CD14-positive monocyte (primary cell): ENCODE results near the gene TOMM5. TPM values are rescaled to one million over a fixed set of nuclear protein-coding genes. Genes with fewer than 3 reads are reported as not detected.

Source experiments
- DNase-seq, 3 donors: peaks; one replicate each; pipeline ENCODE4 v3.0.0-alpha.2; 2011 to 2022
- H2AFZ ChIP-seq: 2 replicates; pipeline ENCODE4 v1.6.0; 2012; ENCODE audit warnings: mild to moderate bottlenecking, low read depth, low read length, inconsistent platforms; ENCODE audit not compliant: insufficient read depth, poor library complexity, severe bottlenecking
- H3K27ac ChIP-seq, 2 donors: 1 replicate in 1 of 2; 2 replicates in 1 of 2; pipeline ENCODE4 v1.5.1; 2012 to 2013; ENCODE audit warnings: low read length in 2 of 2, control low read depth in 1 of 2, inconsistent platforms in 1 of 2, low read depth in 1 of 2, mild to moderate bottlenecking in 1 of 2
- H3K27me3 ChIP-seq, 2 donors: one replicate each; pipeline versions ENCODE4 v1.6.0 to v1.6.1; 2011 to 2013; ENCODE audit warnings: low read length in 2 of 2; ENCODE audit not compliant: control insufficient read depth in 2 of 2, insufficient read depth in 2 of 2
- H3K36me3 ChIP-seq, 2 donors: replicated peaks in 1 of 2; 1 replicate in 1 of 2; 2 replicates in 1 of 2; pipeline versions ENCODE4 v1.5.1 to v1.6.1; 2012 to 2013; ENCODE audit warnings: low read length in 2 of 2, control low read depth in 1 of 2, inconsistent platforms in 1 of 2, mild to moderate bottlenecking in 1 of 2; ENCODE audit not compliant: insufficient read depth in 2 of 2, control insufficient read depth in 1 of 2
- H3K4me1 ChIP-seq, 2 donors: 1 replicate in 1 of 2; 2 replicates in 1 of 2; pipeline versions ENCODE4 v1.5.1 to v1.6.1; 2012 to 2013; ENCODE audit warnings: low read length in 2 of 2, control low read depth in 1 of 2, inconsistent platforms in 1 of 2, mild to moderate bottlenecking in 1 of 2, moderate library complexity in 1 of 2; ENCODE audit not compliant: insufficient read depth in 2 of 2, control insufficient read depth in 1 of 2
- H3K4me2 ChIP-seq: replicated peaks from 2 replicates; pipeline ENCODE3; 2012; ENCODE audit warnings: low read length, moderate library complexity, mild to moderate bottlenecking; ENCODE audit not compliant: poor library complexity, severe bottlenecking; ENCODE audit errors: extremely low read depth
- H3K4me3 ChIP-seq, 3 experiments: fragments of 200-600 bp in 1 of 3; sonication (generic) in 1 of 3; replicated peaks in 1 of 3; 1 replicate in 2 of 3; 2 replicates in 1 of 3; pipeline ENCODE4 v1.5.1; 2011 to 2013; ENCODE audit warnings: low read length in 3 of 3, mild to moderate bottlenecking in 3 of 3, control low read depth in 2 of 3, low read depth in 2 of 3, inconsistent platforms in 1 of 3, moderate library complexity in 1 of 3
- H3K79me2 ChIP-seq: 2 replicates; pipeline ENCODE4 v1.6.0; 2012; ENCODE audit warnings: mild to moderate bottlenecking, control low read depth, inconsistent platforms, low read length, moderate library complexity; ENCODE audit not compliant: insufficient read depth
- H3K9ac ChIP-seq: 2 replicates; pipeline ENCODE4 v1.6.0; 2017; ENCODE audit warnings: low read length, mild to moderate bottlenecking; ENCODE audit not compliant: insufficient read depth, poor library complexity, severe bottlenecking
- H3K9me3 ChIP-seq, 2 donors: replicated peaks in 1 of 2; 1 replicate in 1 of 2; 2 replicates in 1 of 2; pipeline versions ENCODE4 v1.5.1 to v1.6.1; 2012 to 2013; ENCODE audit warnings: low read length in 2 of 2, control low read depth in 1 of 2; ENCODE audit not compliant: control insufficient read depth in 1 of 2, insufficient read depth in 1 of 2
- H4K20me1 ChIP-seq: 2 replicates; pipeline ENCODE4 v1.6.0; 2012; ENCODE audit warnings: mild to moderate bottlenecking, low read length, control low read depth, moderate library complexity; ENCODE audit not compliant: insufficient read depth
- H3K27ac Mint-ChIP-seq, 7 donors: one replicate each; pipeline ENCODE4 v1.8.0; 2020; ENCODE audit warnings: mild to moderate bottlenecking in 7 of 7, mixed read lengths in 7 of 7, moderate library complexity in 6 of 7, inconsistent platforms in 2 of 7
- H3K27me3 Mint-ChIP-seq, 3 donors: one replicate each; pipeline ENCODE4 v1.8.0; 2021 to 2022; ENCODE audit warnings: low read depth in 3 of 3, mild to moderate bottlenecking in 3 of 3, mixed read lengths in 3 of 3, moderate library complexity in 3 of 3, inconsistent platforms in 1 of 3
- H3K36me3 Mint-ChIP-seq, 2 donors: one replicate each; pipeline ENCODE4 v1.8.0; 2020; ENCODE audit warnings: mixed read lengths in 2 of 2, inconsistent platforms in 1 of 2, mild to moderate bottlenecking in 1 of 2
- H3K4me1 Mint-ChIP-seq: one replicate; pipeline ENCODE4 v1.8.0; 2020; ENCODE audit warnings: mild to moderate bottlenecking, mixed read lengths
- H3K4me3 Mint-ChIP-seq, 2 donors: one replicate each; pipeline ENCODE4 v1.8.0; 2020; ENCODE audit warnings: mild to moderate bottlenecking in 2 of 2, mixed read lengths in 2 of 2, moderate library complexity in 1 of 2
- H3K9me3 Mint-ChIP-seq, 7 donors: one replicate each; pipeline ENCODE4 v1.8.0; 2020 to 2022; ENCODE audit warnings: mixed read lengths in 7 of 7, mild to moderate bottlenecking in 6 of 7, moderate library complexity in 6 of 7, inconsistent platforms in 2 of 7
- CTCF ChIP-seq: fragments of 200-600 bp; IDR thresholded peaks from one replicate; pipeline ENCODE4 v1.8.0; 2022; ENCODE audit warnings: antibody characterized with exemption, mild to moderate bottlenecking
- WGBS: methylation state at CpG from one replicate; pipeline ENCODE4 v1.1.5; 2013; ENCODE audit warnings: missing lambda C conversion rate; ENCODE audit not compliant: insufficient coverage; 5-methylcytosine and 5-hydroxymethylcytosine counted together
- intact Hi-C, 2 donors: fragments of 100-400 bp; cut with micrococcal nuclease; formaldehyde crosslinking; loops; one replicate each; pipeline versions ENCODE4 v1.15.0 to v1.15.1; 2023
- polyA plus RNA-seq, 3 donors: library from polyadenylated mRNA; depleted of rRNA in 1 of 3; unstranded in 2 of 3; stranded (reverse) in 1 of 3; fragments of 300-500 nt in 2 of 3; fragments of >200 nt in 1 of 3; fragmentation: Illumina TruSeq in 2 of 3; gene quantifications; 1 replicate in 2 of 3; 2 replicates in 1 of 3; pipeline ENCODE4 v1.2.3, GENCODE V29; 2012 to 2021

TOMM5 gene
- polyA plus RNA-seq, 3 donors: 35.0 to 117 (median 112) TPM

- H3K4me1 Mint-ChIP-seq: no peaks in the 10 kb centered on the region
- no peaks in the 10 kb centered on the region for H4K20me1 ChIP-seq
- no peaks in the 10 kb centered on the region for H3K9me3 ChIP-seq
- no peak overlapping the region for H3K27ac ChIP-seq
- no peak overlapping the region for H3K4me3 Mint-ChIP-seq
- DNase-seq: no peak
- no peak for TF ChIP-seq CTCF
- H3K27ac Mint-ChIP-seq: no peak overlapping the region
- H3K27me3 ChIP-seq: peaks cover 0 to under 1% of the 10 kb centered on the region in 2 donors
- no peak overlapping the region for H3K4me3 ChIP-seq
- no peak overlapping the region for H3K9ac ChIP-seq
- no peaks in the 10 kb centered on the region for H3K9me3 Mint-ChIP-seq
- peaks cover 0 to 11% (median 3%) of the 10 kb centered on the region in 3 donors for H3K27me3 Mint-ChIP-seq
- no peaks in the 10 kb centered on the region for H3K36me3 ChIP-seq
- no peaks in the 10 kb centered on the region for H3K4me1 ChIP-seq
- no peak overlapping the region for H3K4me2 ChIP-seq
- no peaks in the 10 kb centered on the region for H3K36me3 Mint-ChIP-seq
- H2AFZ ChIP-seq: no peak overlapping the region
- 82% methylated on average over 4 of the region's 4 CpGs for WGBS
- intact Hi-C loops: no loop called here
- H3K79me2 ChIP-seq: no peaks in the 10 kb centered on the region
Observed at GRCh38 chr9:37617832-37618231, 25.4 kb upstream of the TOMM5 start.

GRCh38 chr9:37617161-37617560, 24.8 kb upstream of the TOMM5 start:
- H3K27ac ChIP-seq: no peak overlapping the region
- Mint-ChIP-seq H3K9me3 (no peaks in the 10 kb centered on the region), H3K27me3 (peaks cover 0 to 14% (median 3%) of the 10 kb centered on the region in 3 donors), H3K36me3 (no peaks in the 10 kb centered on the region), H3K4me1 (no peaks in the 10 kb centered on the region), H3K4me3 (no peak overlapping the region), H3K27ac (no peak overlapping the region)
- no peak for TF ChIP-seq CTCF
- H4K20me1 ChIP-seq: no peaks in the 10 kb centered on the region
- no peak for DNase-seq
- no peak overlapping the region for H3K9ac ChIP-seq
- intact Hi-C loops: no loop called here
- no peak overlapping the region for H2AFZ ChIP-seq
- no peaks in the 10 kb centered on the region for H3K4me1 ChIP-seq
- no peaks in the 10 kb centered on the region for H3K36me3 ChIP-seq
- no peak overlapping the region for H3K4me3 ChIP-seq
- no peaks in the 10 kb centered on the region for H3K9me3 ChIP-seq
- peaks cover 0 to 2% of the 10 kb centered on the region in 2 donors for H3K27me3 ChIP-seq
- H3K4me2 ChIP-seq: no peak overlapping the region
- 100% methylated on average over 1 of the region's 2 CpGs for WGBS
- no peaks in the 10 kb centered on the region for H3K79me2 ChIP-seq
